DOHH2 (cell line): ENCODE results near the gene NDUFS4.

Experiments used
- CTCF ChIP-seq: fragments of 200-600 bp; sonication (generic); IDR thresholded peaks from one replicate; pipeline ENCODE4 v1.5.1; 2014; ENCODE audit warnings: antibody characterized with exemption, mild to moderate bottlenecking, low read depth, low read length; ENCODE audit not compliant: poor library complexity, severe bottlenecking
- EZH2phosphoT487 ChIP-seq: fragments of 200-600 bp; sonication (generic); IDR thresholded peaks from 2 replicates; pipeline ENCODE4 v1.6.1; 2017; ENCODE audit warnings: borderline replicate concordance, mild to moderate bottlenecking, antibody characterized with exemption, low read length, moderate library complexity, mixed read lengths

GRCh38 chr5:53576674-53577073 is 16.2 kb downstream of the NDUFS4 start:
- TF ChIP-seq CTCF (no peak), EZH2phosphoT487 (no peak)
